HG03571 (cell line): ENCODE data around the gene PFN1.

Source experiments
- ATAC-seq: cut with Tn5 transposase; IDR thresholded peaks from one replicate; pipeline ENCODE4 v1.9.1; 2021; ENCODE audit not compliant: unreplicated experiment

Gene PFN1

DNA sequence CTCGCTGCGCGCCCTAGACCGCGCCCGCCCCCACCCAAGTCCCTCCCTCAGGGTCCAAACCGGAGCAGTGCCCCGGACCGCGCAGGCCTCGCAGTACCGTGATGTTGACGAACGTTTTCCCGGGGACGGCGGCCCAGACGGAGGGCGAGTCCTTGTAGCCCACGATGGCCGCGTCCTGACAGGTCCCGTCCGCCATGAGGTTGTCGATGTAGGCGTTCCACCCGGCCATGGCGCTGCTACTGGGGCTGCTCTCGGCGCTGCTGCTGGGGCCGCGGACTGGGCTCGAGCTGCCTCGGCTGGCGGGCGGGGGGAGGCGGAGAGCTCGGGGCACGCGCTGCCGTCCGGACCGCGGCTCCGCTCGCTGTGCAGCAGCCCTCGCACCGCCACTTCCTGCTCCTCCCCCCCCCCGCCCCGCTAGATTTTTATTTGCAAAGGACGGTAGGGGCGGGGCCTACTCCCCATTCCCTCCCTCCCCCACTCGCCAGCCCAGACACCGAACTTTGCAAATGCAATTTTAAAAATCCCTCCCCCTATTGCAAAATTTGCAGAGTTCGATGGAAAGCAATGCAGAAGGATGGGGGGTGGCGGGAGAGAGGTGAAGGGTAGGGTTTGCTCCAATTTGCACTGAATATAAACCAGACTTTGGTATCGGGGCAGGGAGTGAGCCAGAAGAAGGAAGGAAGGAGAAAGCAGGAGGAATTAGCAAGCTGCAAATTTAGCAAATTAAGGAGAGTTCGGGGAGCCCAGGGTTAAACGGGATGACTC is at the start of gene PFN1:
PFN1 (minus strand) TSS at position 365 of the 765 bp plus-strand sequence; CDS start at position 229, 136 bp downstream.
- no peak for ATAC-seq

DNA sequence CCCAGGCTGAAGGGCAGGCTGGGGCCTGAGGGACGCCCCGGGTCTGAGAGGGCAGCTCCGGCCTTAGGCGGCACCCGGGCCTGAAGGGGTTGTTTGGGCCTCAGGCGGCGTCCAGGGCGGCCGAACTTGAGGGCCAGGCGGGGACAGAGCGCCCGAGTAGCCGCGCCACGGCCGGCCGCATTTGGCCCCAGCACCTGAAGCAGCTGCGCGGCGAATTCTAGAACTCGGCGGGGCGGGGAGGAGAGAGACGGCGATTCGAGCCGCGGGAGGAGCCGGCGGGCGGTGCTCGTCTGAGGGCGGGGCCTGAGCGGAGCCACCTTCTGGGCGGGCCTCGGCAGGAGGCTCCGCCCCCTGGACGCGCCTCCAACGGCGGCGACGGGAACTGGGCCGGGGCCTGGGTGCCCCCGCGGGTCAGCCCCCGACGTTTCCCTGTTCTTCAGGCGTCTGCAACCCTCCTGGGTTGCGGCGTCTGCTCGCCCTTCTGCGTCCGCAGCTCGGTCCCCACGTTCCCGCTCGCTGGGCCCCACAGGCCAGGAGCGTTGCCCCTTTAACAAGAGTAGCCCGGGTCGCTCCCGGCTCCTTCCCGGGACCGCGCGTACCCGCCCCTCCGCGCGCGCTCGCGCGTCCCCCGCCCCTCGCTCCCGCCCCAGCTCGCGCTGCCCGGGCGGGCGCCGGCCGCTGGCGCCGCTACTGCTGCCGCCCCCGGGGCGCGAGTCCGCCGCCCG is 49.1 kb upstream of the PFN1 start, which contains the start of the genes INCA1 and KIF1C:
INCA1 (minus strand) TSS at position 221 of the 725 bp plus-strand sequence. CDS start 3,085 bp downstream, outside the sequence.
KIF1C (plus strand) TSS at position 649 of the 725 bp plus-strand sequence. CDS start 2,297 bp downstream, outside the sequence.
- peak; percentile 84 for ATAC-seq

DNA sequence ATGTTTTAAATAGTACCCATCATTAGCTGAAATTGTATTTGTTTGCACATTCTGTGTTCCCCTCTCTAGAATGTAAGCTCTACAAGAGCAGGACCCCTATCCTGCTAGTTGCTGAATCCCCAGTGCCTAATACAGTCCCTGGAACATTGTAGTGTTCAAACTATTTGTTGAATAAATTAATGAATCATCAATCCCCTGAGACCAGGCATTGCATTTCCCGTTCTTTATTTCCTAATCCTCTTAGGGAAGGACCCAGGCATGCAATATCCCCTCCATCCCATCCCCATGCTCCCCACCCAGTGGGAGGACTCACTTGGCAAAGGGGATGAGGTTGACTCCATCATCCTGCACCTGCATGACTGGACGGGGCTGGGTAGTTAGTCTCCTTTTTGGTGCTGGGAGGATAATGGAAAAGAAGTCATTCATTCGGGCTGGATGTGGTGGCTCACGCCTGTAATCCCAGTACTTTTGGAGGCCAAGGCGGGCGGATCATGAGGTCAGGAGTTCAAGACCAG is 45.8 kb upstream of the PFN1 start:
- ATAC-seq = no peak

DNA sequence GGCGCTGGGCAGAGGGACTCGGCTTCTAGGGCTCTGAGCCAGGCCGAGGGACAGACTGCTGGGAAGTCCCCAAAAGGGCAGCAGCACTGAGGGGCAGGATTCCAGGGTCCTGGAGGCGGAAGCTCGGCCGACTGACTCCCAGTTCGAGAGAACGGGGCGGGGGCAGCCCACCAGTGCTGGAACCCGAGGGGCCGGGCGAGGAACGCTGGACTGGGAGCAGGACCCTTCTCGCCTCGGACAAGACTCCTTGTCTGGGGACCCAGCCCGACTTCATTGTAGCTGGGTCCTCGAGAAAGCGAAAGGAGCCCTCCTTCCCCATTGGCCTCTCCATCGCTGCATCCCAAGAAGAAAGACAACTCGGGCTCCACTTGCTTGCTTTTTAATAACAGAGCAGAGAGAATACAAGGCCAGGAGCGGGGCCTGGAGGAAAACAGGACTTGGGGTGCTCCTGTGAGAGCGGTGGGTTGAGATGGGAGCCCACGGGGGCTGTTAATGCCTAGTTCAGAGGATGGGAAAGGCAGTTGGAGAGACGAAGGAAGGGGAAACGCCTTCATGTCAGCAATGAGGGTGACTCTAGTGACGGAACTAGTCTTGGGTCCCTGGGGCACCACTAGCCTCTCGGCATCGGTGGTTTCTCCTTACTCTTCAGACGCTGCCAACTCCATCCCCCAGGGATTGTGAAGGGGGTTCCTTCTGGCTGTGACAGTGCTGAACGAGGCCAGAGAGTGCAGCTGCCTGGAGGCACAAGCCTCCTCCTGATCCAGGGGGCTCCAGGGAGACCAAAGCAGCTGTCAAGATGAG is 39.6 kb upstream of the PFN1 start:
- no peak for ATAC-seq

DNA sequence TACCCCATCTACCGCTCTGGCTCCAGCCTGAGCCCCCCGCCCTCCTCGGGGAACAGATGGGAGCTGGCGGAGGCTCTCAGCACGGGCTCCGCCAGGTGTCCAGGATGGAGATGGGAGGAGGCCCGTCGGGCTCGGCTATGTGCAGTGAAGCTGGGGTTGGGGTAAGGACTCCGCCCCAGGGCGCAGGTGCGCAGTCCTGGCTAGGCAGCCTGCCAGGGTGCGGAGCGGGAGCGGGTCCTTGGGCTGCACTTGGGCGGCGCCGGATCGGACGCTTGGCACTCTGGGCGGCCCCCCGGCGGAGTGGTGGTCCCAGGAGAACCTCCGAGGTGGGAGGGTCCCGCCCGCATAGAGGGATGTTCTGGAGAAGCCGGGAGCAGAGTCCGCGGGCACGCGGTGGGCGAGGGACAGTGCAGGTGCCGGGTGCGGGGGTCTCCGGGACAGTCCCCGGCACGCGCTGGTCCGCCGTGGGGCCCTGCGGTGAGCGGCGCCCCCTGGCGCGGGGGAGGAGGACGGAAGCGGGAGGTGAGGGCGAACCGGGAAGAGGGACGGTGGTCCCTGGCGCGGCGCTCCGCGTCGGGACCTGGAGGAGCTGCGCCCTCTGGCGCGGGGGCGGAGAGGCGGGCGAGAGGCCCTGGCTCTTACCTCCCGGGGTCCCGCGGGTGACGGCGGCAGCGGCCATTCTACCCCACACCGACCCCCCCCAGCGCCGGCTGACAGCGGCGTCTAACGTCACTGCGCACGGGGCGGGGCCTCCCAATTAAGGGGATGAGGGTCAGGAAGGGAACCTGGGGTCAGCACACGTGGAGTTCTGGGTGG is 38.8 kb upstream of the PFN1 start, which contains the start of gene CAMTA2:
CAMTA2 (minus strand) TSS at position 725 of the 816 bp plus-strand sequence. CDS start 1,453 bp downstream, outside the sequence.
- peak; percentile 58 for ATAC-seq

DNA sequence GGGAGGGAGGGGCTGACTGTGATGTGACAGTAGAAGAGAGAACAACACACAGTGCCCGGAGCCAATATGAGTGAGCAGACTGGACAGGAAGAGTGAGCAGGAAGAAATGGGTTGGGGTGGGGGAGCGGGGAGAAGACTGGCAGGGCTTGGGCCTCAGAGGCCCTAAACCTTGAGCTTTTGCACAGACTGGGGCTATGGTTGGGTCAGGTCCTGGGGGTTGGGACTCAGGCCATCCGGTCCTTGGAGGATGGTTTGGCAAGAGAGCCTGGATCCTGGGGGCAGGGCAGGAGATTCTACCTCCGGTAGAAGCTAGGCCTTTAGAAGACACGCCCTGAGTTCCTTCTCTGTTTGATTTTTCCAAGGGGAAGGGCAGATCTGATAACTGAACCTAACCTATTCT is 38.1 kb upstream of the PFN1 start:
- no peak for ATAC-seq

DNA sequence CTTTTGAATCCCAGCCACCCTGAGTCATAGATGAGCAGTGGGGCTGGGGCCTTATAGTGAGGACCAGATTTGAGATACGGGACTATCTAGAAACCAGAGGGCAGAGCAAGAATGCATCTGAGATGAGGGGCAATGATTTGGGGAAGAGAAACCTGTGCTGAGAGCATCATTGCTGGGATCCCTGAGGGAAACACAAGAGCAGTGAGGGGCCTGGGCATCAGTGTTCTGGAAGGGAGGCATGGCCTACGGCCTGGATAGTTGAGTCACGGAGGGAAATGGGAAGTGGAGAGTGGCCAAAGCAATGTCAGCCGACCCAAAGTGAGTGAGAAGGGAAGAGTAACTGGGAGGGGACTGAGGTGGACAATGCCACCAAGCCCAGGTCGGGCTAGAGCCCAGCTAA is 34.0 kb upstream of the PFN1 start:
- no peak for ATAC-seq

DNA sequence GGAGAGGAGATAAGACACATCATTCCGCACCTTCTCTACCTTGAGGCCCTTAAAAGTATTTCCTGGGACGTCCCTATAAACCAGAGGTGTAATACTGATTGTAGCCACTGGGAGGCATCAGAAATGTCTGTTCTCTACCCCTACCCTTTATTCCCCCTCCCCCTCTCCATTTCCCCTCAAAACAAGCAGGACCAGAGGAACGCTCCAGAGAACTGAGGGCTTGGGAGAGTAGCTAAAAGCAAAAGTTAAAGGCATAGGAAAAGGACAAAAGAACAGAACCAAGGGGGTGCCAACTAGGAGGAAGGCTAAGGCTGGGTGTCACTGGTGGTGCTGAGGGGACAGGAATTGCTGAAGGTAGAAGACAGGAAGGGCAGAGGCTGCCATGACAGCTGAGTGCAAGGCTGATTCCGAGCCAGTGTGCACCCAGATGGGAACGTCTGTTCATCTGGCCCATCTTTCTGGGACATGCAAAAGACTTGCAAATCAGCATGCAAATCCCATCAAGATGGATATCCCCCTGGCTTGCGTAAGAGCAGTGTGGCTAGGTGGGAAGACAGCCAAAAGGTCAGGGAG is 32.4 kb upstream of the PFN1 start:
- no peak for ATAC-seq

DNA sequence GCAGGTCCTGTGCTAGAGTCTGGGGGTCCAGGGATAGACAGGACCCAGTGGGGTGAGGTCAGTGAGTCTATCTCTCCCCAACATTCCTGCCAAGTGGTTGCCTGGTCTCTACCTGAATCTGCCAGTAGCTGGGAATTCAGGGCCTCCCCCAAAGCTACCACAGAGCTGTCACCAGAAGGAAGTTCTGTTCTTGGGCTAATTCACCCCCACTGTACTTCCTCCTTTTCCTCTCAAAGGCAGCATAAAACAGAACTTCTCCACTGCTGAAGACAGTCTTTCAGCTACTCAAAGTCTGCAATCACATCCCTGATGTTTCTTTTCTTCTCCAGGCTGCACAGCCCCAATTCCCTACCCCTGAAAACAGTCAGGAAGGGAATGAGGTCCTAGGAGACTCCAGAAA is 30.4 kb upstream of the PFN1 start:
- ATAC-seq = no peak

DNA sequence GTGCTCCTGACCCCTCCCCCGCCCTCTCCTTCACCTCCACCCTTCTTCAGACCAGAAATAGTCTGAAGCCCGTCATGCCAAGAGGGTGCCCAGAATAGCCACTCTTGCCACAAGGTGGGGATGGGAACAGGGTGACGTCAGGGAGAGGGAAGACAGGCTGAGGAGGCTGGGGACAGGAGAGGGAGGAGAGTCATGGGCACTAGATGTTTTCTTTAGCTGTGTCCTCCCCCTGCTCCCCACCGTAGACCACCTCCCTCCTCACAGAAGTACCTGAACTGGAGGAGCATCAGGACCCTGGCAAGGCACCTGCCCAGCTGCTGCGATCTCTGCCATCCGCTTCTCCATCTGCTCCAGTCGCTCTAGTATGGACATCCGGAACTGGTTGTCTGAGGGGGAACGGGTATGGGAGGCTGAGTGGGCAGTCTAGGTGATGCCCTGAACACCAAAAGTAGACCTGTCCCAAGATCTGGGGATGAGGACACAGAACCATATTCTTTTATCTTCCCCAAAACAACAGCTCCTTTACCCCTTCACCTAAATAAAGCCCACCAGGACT is 25.9 kb upstream of the PFN1 start:
- ATAC-seq = no peak

DNA sequence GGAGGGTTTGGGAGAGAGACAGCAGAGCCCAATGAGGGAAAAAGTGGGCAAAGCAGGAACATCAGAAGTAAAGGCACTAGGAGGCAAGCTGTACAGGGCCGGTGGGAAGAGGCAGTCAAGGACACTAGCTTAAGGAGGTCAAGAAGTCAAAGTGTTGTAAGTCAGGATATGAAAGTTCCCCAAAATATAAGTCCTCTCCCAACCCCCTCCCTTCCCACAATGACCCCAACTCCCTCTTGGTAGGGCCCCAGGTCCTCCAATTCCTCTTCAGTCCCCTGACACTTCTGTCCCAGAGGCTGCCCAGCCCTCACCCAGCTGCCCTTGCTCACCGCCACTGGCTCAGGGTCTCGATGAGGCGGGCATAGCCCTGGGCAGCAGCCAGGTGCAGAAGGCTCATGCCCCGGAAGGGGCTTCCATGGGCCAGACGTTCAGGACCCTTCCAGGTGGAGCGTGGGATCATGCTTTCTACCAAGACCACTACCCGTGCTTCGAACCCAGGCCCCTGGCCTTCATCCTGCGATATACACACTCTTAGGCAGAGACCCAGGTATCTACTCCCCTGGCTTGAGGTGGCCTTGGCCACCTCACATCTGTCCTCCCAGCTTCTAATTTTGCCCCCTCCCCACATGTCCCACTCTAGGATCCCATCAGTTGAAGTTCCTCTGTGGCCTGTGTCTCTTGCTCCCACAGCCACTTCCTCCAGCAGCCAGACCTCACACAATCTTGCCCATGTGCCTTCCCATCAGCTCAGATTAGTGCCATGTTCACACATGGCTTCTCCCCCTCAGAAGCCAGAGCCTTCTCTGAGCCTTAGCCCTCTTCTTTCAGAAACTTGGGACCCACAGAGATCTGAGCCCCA is 25.2 kb upstream of the PFN1 start:
- no peak for ATAC-seq

DNA sequence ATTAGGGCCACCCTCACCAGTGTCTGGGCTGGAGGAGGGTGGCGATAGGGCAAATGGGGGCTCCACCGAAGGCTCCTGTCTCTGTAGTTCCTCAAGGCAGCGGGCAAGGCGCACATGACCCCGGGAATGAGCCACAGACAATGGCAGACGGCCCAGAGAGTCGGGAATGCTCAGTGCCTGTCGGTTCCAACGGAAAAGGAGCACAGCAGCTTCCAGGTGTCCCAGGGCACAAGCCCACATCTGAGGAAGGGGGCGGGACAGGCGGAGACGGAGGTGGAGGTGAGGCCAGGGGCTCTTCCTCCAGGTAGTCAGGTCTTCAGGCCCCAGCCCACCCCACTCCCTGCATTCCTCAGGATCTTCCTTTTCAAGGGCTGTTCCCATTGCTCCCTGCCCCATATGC is 24.4 kb upstream of the PFN1 start:
- ATAC-seq = no peak

DNA sequence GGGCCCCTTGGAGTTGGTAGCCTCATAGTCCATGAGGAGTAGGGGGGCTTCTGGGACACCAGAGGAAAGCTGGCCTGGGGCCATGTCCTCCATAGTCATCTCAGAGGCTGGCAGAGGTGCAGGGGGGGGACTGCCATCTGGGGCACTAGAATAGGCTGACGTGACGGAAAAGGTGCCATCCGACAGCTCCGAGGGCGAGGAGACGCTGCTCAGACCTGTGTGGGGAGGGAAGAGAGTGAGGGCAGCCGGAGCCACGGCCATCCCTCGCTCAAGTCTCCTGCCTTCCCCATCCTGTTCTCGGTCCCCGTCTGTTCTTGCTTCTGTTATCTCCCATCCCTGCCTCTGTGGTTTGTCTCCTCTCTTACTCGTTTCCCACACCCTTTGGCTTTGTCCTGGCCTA is 24.0 kb upstream of the PFN1 start:
- no peak for ATAC-seq

DNA sequence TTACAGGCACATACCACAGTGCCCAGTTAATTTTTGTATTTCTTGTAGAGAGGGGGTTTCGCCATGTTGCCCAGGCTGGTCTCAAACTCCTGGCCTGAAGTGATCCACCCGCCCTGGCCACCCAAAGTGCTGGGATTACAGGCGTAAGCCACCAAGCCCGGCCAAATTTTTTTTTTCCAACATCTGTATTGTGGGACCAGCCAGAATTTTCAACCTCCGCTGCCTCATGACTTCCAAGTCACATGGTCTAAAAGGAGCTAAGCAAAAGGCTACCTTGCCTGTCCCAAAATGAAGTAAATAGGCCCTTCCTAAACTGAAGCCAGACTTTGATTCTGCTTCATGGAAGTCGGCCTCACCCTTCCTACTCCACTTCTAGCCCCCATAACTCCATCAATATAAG is 23.5 kb upstream of the PFN1 start:
- no peak for ATAC-seq

DNA sequence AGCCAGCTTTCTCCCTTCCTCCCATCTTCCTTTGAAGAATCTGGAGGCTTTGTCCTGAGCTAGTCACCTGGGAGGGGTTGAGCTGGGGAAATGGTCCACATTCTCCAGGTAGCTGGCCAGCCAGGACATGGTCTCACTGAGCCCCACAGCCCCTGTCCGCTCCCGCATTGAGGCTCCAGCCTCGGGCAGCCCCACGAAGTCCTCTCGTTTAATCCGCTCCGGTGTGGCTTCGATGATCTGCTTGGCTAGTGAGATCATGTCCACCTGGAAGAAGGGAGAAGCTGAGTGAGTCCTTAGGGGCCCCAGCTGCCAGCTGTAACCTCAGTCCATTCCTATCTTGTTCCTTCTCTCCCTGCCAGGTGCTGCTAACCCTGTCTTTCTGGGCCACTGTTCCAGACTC is 21.9 kb upstream of the PFN1 start:
- no peak for ATAC-seq

DNA sequence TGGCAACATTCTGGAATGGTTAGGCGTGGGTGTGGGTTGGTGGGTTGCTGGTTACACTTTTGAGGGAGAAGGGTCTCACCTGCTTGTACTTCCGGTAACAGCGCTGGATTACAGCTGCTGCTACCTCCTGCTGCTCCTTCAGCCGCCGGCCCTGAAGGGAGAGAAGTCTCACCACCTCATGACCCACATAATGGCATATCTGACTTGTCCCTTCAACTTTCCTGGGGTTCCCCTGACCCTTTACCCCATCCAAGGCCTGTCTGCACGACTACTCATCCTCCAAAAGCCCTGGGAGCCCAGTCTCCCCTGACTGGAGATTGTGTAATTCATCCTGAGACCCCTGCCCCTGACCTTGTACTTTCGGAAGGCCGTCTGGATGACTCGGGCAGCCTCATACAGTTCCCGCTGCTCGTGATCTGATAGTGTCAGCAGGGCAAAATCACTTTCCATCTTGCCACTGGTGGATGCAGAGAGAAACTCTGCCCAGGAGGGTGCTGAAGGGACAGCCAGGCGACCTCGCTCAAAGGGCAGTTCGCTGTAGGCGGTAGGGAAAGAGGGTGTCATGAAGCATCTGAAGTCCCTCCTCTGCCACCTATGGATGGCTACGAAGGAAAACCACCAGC is 21.3 kb upstream of the PFN1 start:
- no peak for ATAC-seq

DNA sequence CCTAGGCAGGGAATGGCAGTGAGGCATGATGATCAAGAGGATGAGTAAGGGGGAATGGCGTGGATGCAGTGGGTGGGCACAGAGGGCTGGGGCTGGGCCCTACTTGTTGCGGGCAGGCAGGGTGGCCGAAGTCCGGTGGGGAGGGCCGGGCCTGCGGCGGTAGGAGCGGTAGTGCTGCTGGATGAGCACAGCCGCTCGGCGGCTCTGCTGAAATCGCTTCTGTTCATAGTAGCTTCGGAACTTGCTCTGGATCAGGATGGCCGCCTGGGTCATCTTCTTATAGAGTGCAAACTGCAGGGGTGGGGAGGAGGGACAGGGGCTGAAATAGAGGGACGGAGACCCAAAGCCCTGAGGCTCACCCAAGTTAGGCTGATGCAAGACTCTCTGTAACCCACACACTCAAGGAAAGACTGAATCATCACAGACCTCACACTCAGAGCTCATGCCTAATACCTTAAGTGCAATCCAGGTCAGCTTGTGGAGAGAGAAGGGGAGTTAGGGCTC is 20.8 kb upstream of the PFN1 start:
- ATAC-seq = no peak

DNA sequence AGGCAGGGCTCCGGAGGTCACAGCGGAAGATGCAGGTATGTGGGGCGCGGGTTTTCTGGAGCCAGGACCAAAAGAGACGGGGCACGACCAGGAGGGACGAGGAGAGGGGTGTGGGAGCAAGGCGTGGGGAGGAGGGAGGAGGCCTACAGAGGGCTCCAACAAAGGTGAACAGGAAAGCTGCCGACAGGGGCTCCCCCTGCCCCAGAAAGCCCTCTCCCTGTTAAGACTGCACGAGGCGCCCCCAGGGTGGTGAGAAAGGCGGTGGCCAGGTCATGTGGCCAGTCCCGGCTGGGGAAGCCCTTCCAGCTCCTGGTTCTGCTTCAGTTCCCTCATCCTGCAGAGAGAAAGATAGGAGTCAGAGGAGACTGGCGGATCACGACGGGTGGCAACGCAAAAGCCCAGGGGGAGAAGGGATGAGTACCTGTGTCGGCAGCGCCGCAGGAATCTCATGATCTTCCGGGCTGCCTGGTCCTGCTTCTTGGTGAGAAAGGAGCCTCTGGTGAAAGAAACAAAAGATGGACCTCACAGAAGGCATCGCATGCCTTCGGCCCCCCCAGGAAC is 20.2 kb upstream of the PFN1 start:
- no peak for ATAC-seq
